Glutamatergic neuron (in vitro differentiated cells): Measurements from ENCODE around the gene FGR. TPM values are rescaled to one million over a fixed set of nuclear protein-coding genes. Genes with fewer than 3 reads are reported as not detected.

Experiments
- DNase-seq: peaks from one replicate; pipeline ENCODE4 v3.0.0; 2022
- H3K27ac Mint-ChIP-seq: one replicate; pipeline ENCODE4 v1.8.0; 2020; ENCODE audit warnings: mild to moderate bottlenecking, mixed read lengths, inconsistent platforms; ENCODE audit not compliant: unreplicated experiment
- H3K27me3 Mint-ChIP-seq: one replicate; pipeline ENCODE4 v1.8.0; 2020; ENCODE audit warnings: mild to moderate bottlenecking, moderate library complexity, mixed read lengths, inconsistent platforms; ENCODE audit not compliant: unreplicated experiment
- H3K36me3 Mint-ChIP-seq: one replicate; pipeline ENCODE4 v1.8.0; 2020; ENCODE audit warnings: mild to moderate bottlenecking, mixed read lengths, inconsistent platforms; ENCODE audit not compliant: unreplicated experiment
- H3K4me1 Mint-ChIP-seq: one replicate; pipeline ENCODE4 v1.8.0; 2020; ENCODE audit warnings: mild to moderate bottlenecking, low read depth, mixed read lengths, inconsistent platforms; ENCODE audit not compliant: unreplicated experiment
- H3K4me3 Mint-ChIP-seq: one replicate; pipeline ENCODE4 v1.8.0; 2020; ENCODE audit warnings: mild to moderate bottlenecking, mixed read lengths, inconsistent platforms; ENCODE audit not compliant: unreplicated experiment
- H3K9me3 Mint-ChIP-seq: one replicate; pipeline ENCODE4 v1.8.0; 2020; ENCODE audit warnings: mild to moderate bottlenecking, moderate library complexity, mixed read lengths, inconsistent platforms; ENCODE audit not compliant: unreplicated experiment
- CTCF ChIP-seq: fragments of 200-600 bp; sonication (generic); IDR thresholded peaks from one replicate; pipeline ENCODE4 v1.5.0; 2021; ENCODE audit not compliant: partially characterized antibody, unreplicated experiment
- total RNA-seq: library from RNA; stranded (reverse); fragmentation: NEBNext Ultra II Directional; extraction: Animal tissue kit (Norgen Biotek cat#: 25700); gene quantifications from one replicate; pipeline ENCODE4 v1.2.1, GENCODE V29; 2021; ENCODE audit not compliant: unreplicated experiment

The FGR gene
- total RNA-seq, 1 donor from 2014 or later = not detected

DNA sequence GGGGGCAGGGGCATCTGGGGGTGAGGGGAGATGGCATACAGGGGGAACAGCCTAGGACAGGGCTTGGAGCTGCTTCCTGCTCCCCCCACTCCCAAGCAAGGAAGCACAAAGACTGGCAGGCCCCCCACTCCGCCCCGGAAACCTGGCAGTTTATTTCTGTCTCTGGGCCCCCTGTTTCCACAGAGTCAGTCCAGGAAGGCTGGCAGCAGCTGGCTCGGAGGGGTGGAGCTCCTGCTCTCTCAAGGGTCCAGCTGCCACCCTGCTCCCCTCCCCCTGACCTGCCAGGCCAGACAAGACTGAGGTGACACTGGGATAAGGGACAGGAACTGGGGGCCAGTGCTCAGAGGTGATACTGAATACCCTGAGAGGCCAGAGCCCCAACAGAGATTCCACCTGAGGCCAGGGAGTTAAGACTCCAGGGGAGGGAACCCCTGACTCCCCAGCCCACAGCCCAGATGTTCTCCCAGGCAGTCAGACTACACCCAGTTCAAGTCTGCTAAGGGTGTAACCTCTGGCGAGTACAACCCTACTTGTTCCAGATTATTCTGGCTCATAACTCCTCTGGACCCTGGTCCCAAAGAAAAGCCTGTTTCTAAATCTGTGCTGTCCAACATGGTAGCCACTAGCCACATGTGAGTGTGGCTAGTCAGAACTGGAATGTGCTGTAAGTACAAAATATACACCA, 57.3 kb downstream of the FGR start:
- Mint-ChIP-seq H3K36me3 (no peaks in the 10 kb centered on the region), H3K9me3 (peaks cover 12% of the 10 kb centered on the region), H3K4me1 (peaks cover 51% of the 10 kb centered on the region), H3K4me3 (no peak overlapping the region), H3K27ac (no peak overlapping the region), H3K27me3 (peaks cover 13% of the 10 kb centered on the region)
- no peak for TF ChIP-seq CTCF
- DNase-seq = no peak

GRCh38 chr1:27576806-27577227, 58.2 kb downstream of the FGR start:
- TF ChIP-seq CTCF = no peak
- H3K27me3 Mint-ChIP-seq = peaks cover 16% of the 10 kb centered on the region
- H3K9me3 Mint-ChIP-seq = peaks cover 11% of the 10 kb centered on the region
- peak overlapping the region; percentile 67 for H3K4me3 Mint-ChIP-seq
- no peak for DNase-seq
- no peaks in the 10 kb centered on the region for H3K36me3 Mint-ChIP-seq
- H3K27ac Mint-ChIP-seq = peak overlapping the region; percentile 86
- H3K4me1 Mint-ChIP-seq = peaks cover 51% of the 10 kb centered on the region

DNA sequence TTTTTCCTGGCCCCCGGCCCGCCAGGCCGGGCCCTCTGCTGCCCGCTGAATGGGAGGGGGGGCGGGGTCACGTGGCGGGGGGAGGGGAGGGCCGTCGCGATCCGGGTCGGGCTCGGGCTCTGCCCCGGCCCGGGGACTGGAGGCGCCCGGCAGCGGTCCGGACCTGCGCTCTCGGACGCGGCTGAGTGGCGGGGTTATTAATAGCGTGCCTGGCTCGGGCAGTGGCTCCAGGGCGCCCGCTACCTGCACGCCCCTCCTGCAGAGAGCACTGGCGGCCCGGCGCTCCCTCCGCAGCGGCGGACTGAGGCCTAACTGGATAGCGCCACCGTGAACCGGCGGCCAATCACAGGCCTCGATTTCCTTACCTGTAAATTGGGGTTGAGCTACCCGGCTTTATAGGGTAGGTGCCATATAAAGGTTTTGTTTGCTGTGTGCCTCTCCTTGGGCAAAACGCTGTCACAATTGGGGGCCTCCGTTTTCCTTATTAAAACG, 59.1 kb downstream of the FGR start:
- TF ChIP-seq CTCF = no peak
- peak overlapping the region; percentile 86 for H3K27ac Mint-ChIP-seq
- H3K27me3 Mint-ChIP-seq = peaks cover 15% of the 10 kb centered on the region
- peaks cover 8% of the 10 kb centered on the region for H3K9me3 Mint-ChIP-seq
- no peaks in the 10 kb centered on the region for H3K36me3 Mint-ChIP-seq
- DNase-seq = no peak
- H3K4me1 Mint-ChIP-seq = peaks cover 52% of the 10 kb centered on the region
- H3K4me3 Mint-ChIP-seq = peak overlapping the region; percentile 67

- peaks cover 8% of the 10 kb centered on the region for H3K9me3 Mint-ChIP-seq
- peak; percentile 34 for TF ChIP-seq CTCF
- peak overlapping the region; percentile 88 for H3K4me3 Mint-ChIP-seq
- H3K27me3 Mint-ChIP-seq = peaks cover 15% of the 10 kb centered on the region
- DNase-seq = peak; percentile 76
- no peaks in the 10 kb centered on the region for H3K36me3 Mint-ChIP-seq
- H3K4me1 Mint-ChIP-seq = peaks cover 53% of the 10 kb centered on the region
- H3K27ac Mint-ChIP-seq = no peak overlapping the region
Observed at GRCh38 chr1:27574871-27575831, 59.8 kb downstream of the FGR start.
